Sciatic nerve (tissue), 2 donors: Measurements from ENCODE around the gene TMEM209. TPM values are rescaled to one million over a fixed set of nuclear protein-coding genes. Genes with fewer than 3 reads are reported as not detected.
"Not testable (repeated sequence)": the region's sequence is repeated elsewhere in the genome, so short reads cannot be mapped to it uniquely, and the experiment has no call there.

Experiments
- ATAC-seq: fragments of 200-7000 bp; cut with Tn5 transposase; one replicate; pipeline ENCODE4 v1.9.1; 2020; ENCODE audit warnings: mild to moderate bottlenecking, moderate library complexity
- DNase-seq: peaks from one replicate; pipeline ENCODE4 v3.0.0-alpha.2; 2020; ENCODE audit warnings: low spot score
- intact Hi-C: fragments of 100-400 bp; cut with DNase I; formaldehyde crosslinking; loops from one replicate; pipeline ENCODE4 v1.14.2; 2022
- total RNA-seq: library from RNA; stranded (reverse); fragmentation: NEBNext Ultra II Directional; extraction: Animal tissue kit (Norgen Biotek cat#: 25700); gene quantifications from one replicate; pipeline ENCODE4 v1.2.1, GENCODE V29; 2021
- donor health status: DM: no; HTN: no; CAD: no.
- donor health status: DM: no; HTN: no; CAD: no.

TMEM209 gene
- total RNA-seq, 1 donor from 2014 or later = 23.9 TPM

- DNase-seq (no peak), ATAC-seq (no peak)
- intact Hi-C loops = no loop called here
Observed at GRCh38 chr7:130134726-130135125, 70.5 kb downstream of the TMEM209 start.

GRCh38 chr7:130134106-130134636, 71.0 kb downstream of the TMEM209 start:
- ATAC-seq (no peak), DNase-seq (no peak)
- intact Hi-C loops = no loop called here

- no peak for ATAC-seq
- DNase-seq = no peak
- intact Hi-C loops = no loop called here
Observed at GRCh38 chr7:130133029-130133782, 72.0 kb downstream of the TMEM209 start.

GRCh38 chr7:130131964-130132875, 73.0 kb downstream of the TMEM209 start:
- ATAC-seq (no peak), DNase-seq (no peak)
- intact Hi-C loops = no loop called here

GRCh38 chr7:130131191-130131834, 73.9 kb downstream of the TMEM209 start:
- intact Hi-C loops = no loop called here
- ATAC-seq = no peak
- DNase-seq = no peak

GRCh38 chr7:130129011-130129411, 76.2 kb downstream of the TMEM209 start:
- DNase-seq (no peak), ATAC-seq (no peak)
- intact Hi-C loops = no loop called here

GRCh38 chr7:130127821-130128317, 77.3 kb downstream of the TMEM209 start:
- ATAC-seq (no peak), DNase-seq (no peak)
- intact Hi-C loops = no loop called here

- ATAC-seq (no peak), DNase-seq (no peak)
- intact Hi-C loops = no loop called here
Observed at GRCh38 chr7:130127404-130127803, 77.8 kb downstream of the TMEM209 start.

- DNase-seq, ATAC-seq, intact Hi-C loops: not testable (repeated sequence)
Observed at GRCh38 chr7:130126840-130127239, 78.4 kb downstream of the TMEM209 start.

GRCh38 chr7:130124711-130125110, 80.5 kb downstream of the TMEM209 start:
- ATAC-seq = no peak
- intact Hi-C loops = no loop called here
- no peak for DNase-seq

- DNase-seq (no peak), ATAC-seq (no peak)
- intact Hi-C loops = no loop called here
Observed at GRCh38 chr7:130123501-130123900, 81.7 kb downstream of the TMEM209 start.

GRCh38 chr7:130118801-130119200, 86.4 kb downstream of the TMEM209 start:
- DNase-seq (no peak), ATAC-seq (no peak)
- intact Hi-C loops = no loop called here

GRCh38 chr7:130118294-130118693, 86.9 kb downstream of the TMEM209 start:
- intact Hi-C loops = no loop called here
- DNase-seq = no peak

GRCh38 chr7:130114776-130115175, 90.4 kb downstream of the TMEM209 start:
- intact Hi-C loops = no loop called here
- ATAC-seq (no peak), DNase-seq (no peak)

More at GRCh38 chr7:130118294-130118693, 86.9 kb downstream of the TMEM209 start:
- ATAC-seq = no peak

Other genes starting within 250 kb of the TMEM209 start
- gene ZC3HC1, start 154.0 kb downstream of the TMEM209 start, total RNA-seq = 13.7 TPM
- gene KLHDC10, start 134.9 kb downstream of the TMEM209 start, total RNA-seq = 35.2 TPM
- gene SSMEM1, start 2.5 kb upstream of the TMEM209 start, total RNA-seq = not detected
- 1.2 TPM for gene CPA2, start 61.5 kb upstream of the TMEM209 start, total RNA-seq
- gene CPA4, start 87.8 kb upstream of the TMEM209 start, total RNA-seq = 2.3 TPM
- gene CPA5, start 139.4 kb upstream of the TMEM209 start, total RNA-seq = not detected
- 4.1 TPM for gene CPA1, start 175.1 kb upstream of the TMEM209 start, total RNA-seq
- 11.0 TPM for gene CEP41, start 235.6 kb upstream of the TMEM209 start, total RNA-seq